Vagina (tissue), 2 donors: Measurements from ENCODE around the gene CAB39L.

ENCODE experiments used
- CTCF ChIP-seq, 3 experiments: fragments of 450-650 bp in 2 of 3; fragments of 200-600 bp in 1 of 3; sonication (generic) in 1 of 3; IDR thresholded peaks; one replicate each; pipeline ENCODE4 v1.5.1; 2017 to 2019; ENCODE audit warnings: antibody characterized with exemption in 3 of 3, mild to moderate bottlenecking in 2 of 3, moderate library complexity in 2 of 3
- POLR2A ChIP-seq, 2 donors: fragments of 450-650 bp; IDR thresholded peaks; one replicate each; pipeline ENCODE4 v1.6.1; 2017; ENCODE audit warnings: antibody characterized with exemption in 2 of 2, mild to moderate bottlenecking in 2 of 2, moderate library complexity in 2 of 2
- POLR2AphosphoS5 ChIP-seq, 2 donors: sonication (generic); formaldehyde crosslinking; IDR thresholded peaks; one replicate each; pipeline ENCODE4 v1.9.0; 2017; ENCODE audit warnings: antibody characterized with exemption in 2 of 2, mild to moderate bottlenecking in 2 of 2, low read depth in 1 of 2; ENCODE audit not compliant: insufficient read depth in 1 of 2

- TF ChIP-seq CTCF (IDR thresholded peaks at IDR 0.05) (no peak), POLR2AphosphoS5 (IDR thresholded peaks at IDR 0.05; ENCODE audit: insufficient read depth in 1 of 2, low read depth in 1 of 2) (no peak), POLR2A (IDR thresholded peaks at IDR 0.05) (no peak)
Measured at GRCh38 chr13:49370371-49370770, 73.5 kb downstream of the CAB39L start.
